HG03060 (cell line): ENCODE results near the gene PLCD1.
"Not testable (repeated sequence)": the region's sequence is repeated elsewhere in the genome, so short reads cannot be mapped to it uniquely, and the experiment has no call there.

ENCODE experiments used
- ATAC-seq: cut with Tn5 transposase; IDR thresholded peaks from one replicate; pipeline ENCODE4 v1.9.1; 2021; ENCODE audit warnings: low read depth, moderate number of reproducible peaks; ENCODE audit not compliant: unreplicated experiment

Gene PLCD1

DNA sequence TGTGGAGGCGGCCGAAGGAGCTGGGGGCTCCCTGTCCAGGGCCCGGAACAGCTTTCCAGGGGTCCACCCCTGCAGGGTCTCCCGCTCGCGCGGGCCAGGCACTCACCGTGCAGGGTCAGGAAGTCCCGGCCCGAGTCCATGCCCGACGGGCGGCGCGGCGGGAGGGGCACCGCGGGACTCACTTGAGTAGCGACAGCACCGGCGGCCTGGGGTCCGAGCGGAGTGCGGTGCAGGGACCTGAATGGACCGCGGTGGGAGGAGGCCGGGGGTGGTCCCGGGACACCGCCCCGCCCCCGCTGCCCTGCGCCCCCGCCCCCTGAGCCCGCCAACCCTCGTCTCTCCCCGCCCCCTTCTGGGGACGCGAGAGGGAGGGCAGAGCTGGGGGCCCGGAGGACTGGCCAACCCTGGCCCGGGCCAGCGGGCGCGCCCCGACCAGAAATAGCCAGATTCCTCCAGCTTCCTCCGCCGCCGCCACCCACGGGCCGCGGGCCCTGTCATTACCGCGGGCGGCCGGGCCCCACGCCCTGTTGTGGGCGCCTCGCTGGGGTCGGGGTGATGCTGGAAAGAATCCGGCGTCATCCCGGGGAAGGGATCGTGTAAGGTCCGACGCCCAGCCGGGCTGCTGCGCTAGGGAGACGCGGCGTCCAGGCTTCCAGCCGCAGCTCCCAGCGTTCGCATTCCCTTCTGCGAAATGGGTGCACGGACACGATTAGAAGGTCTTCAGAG, at the start of gene PLCD1:
Gene PLCD1, minus strand, starts transcription at position 243 of the 726 bp plus-strand sequence. Its CDS starts 103 bp downstream, at position 140.
- ATAC-seq, result no peak

DNA sequence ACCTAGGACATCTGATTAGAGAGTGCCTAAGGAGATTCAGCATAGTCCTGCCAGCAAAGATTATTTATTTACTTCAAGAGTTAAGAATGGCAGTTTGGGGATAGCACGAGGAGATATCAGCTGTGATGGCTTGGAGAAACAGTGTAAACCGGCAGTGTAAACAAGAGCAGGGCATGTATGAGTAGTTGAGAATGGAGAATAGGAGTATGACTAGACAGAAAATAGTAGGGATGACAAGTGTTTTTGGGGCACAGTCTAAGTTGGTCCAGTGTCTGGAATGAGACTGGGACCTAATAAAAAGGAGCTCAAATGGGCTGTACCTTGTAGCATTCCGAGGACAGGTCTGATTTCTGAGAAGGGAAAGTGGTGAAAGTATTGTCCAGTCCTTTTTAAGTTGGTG, 47.6 kb upstream of the PLCD1 start:
- not testable (repeated sequence) for ATAC-seq

DNA sequence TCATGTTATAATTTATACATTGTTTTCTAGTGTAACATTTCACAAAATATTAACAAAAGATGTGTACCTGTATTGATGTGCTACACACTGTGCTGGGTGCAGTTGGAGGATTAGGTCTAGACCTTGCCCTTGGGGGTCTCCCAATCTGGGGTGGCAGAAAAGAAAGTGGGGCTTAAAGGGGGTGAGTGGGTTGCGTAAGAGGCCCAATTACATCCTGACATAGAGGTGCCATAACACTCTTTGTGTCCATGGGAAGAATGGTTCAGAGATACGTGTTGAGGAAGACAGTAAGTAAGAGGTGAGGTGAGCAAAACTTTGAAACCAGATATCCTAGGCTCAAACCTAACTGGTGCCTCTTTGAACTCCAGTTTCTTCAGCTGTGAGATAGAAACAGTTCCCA, 40.6 kb upstream of the PLCD1 start:
- ATAC-seq, result no peak

DNA sequence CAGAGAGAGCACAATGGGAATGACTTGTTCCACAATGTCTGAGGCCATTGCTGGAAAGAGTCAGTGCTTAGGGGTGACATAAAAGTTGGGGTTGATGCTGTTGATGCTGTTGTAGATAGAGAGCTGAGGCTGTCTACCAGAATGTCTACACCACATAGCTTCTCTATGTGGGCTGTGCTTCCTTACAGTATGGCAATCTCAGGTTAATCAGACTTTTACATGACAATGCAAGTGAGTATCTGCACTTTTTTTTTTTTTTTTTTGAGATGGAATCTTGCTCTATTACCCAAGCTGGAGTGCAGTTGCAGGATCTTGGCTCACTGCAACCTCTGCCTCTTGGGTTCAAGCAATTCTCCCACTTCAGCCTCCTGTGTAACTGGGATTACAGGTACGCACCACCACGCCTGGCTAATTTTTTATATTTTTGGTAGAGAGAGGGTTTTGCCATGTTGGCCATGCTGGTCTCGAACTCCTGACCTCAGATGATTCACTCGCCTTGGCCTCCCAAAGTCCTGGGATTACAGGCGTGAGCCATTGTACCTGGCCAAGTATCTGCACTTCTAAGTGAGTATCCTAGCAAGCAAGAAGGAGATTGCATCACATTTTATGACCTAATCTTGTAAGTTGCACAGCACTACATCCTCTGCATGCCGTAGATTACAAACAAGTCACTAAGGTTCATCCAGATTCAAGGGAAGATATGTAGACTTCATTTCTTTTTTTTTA, 38.2 kb upstream of the PLCD1 start:
- ATAC-seq, result no peak

DNA sequence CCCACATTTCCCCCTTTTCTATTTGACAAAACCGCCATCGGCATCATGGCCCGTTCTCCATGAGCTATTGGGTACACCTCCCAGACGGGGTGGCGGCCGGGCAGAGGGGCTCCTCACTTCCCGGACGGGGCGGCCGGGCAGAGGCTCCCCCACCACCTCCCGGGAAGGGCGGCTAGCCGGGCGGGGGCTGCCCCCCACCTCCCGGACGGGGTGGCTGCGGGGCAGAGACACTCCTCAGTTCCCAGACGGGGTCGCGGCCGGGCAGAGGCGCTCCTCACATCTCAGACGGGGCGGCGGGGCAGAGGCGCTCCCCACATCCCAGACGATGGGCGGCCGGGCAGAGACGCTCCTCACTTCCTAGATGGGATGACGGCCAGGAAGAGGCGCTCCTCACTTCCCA, 35.0 kb upstream of the PLCD1 start:
- not testable (repeated sequence) for ATAC-seq

DNA sequence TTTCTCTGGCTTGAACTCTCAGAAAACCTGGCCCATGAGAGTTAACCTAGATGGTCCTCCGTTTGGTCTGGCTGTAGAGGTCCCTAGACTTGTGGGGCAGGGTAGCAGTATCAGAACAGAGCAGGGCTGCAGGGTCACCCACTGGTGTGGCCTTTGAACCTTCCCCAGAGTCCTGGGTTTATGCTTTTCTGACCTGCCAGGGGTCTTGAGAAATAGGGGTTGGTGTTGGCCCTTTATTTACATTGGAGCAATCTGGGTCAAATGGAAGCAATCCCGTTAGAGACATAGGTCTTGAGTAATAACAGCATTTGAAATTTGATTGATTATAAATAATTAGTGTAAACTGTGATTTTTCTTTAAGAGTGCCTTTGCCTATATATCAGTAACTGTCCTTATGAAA, 33.4 kb upstream of the PLCD1 start:
- no peak for ATAC-seq

DNA sequence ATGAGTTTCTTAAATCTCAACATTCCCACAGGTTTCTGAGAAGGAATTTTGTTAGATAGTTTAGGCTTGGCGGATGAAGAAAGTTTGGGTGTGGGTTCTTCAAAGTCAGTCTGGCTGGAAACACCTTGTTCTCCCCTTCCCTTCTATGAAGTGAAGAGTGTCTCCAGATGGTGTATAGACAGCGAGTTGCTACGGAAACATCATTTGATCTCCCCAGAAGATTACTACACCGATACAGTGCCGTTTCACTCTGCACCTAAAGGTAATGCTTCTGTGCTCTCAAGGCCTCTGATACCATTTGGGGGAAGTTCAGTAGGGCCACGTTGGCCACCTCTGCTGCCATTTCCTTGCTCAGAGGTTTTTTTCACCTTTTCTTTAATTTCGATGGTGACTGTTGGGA, 30.1 kb upstream of the PLCD1 start:
- no peak for ATAC-seq

DNA sequence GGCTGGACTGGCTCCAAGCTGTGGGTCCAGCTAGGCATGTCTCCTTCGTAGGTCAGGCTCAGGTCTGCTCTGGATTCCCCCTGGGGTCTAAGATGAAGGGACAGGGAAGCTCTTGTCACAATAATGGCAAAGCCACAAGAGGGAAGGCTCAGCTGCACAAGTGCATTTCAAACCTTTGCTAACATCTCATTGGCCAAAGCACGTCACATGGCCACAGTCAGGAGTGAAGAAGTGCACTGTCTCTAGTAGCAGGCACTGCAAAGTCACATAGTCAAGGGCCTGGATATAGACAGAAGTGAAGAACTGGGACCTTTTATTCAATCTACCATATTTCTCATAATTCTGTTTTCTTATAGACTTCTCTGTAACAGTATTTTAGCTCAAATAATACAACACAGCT, 29.7 kb upstream of the PLCD1 start:
- ATAC-seq, result no peak

DNA sequence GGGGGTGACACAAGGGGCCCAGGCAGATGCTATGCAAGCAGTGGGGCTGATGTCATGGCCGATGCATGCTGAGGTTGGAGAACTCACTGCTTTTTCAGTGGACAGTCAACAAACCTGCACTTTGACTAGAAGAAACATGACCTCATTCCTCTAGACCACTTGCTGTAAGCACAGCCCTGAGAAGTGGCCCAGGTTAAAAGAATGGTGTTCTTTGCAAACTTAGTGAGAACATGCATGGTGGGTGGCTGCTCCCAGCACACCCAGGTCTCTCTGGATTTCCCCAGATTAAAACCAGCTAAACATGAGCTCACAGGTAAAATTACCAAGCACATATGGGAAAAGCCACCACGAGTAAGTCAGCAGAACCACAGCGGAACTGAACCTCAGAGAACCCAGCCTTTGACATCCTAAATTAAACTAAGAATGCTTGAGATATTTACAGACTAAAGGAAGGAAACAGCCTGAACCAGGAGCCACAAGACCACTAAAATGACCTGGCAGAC, 25.1 kb upstream of the PLCD1 start:
- ATAC-seq, result no peak

DNA sequence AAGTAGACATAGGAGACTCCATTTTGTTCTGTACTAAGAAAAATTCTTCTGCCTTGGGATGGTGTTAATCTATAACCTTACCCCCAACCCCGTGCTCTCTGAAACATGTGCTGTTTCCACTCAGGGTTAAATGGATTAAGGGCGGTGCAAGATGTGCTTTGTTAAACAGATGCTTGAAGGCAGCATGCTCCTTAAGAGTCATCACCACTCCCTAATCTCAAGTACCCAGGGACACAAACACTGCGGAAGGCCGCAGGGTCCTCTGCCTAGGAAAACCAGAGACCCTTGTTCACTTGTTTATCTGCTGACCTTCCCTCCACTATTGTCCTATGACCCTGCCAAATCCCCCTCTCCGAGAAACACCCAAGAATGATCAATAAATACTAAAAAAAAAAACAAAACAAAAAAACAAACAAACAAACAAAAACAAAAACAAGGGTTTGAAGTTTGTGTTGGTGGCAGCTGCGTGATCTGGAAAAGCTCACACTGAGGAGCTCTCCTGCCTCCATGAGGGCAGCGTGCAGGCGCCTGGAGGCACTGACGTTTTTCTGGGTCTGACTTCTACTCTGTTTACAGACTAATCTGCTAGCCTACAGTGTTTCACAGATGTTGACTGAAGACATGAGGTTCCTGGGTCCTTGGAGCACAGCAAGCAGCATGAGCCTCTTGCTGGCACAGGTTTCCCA, 24.5 kb upstream of the PLCD1 start:
- ATAC-seq, result not testable (repeated sequence)

DNA sequence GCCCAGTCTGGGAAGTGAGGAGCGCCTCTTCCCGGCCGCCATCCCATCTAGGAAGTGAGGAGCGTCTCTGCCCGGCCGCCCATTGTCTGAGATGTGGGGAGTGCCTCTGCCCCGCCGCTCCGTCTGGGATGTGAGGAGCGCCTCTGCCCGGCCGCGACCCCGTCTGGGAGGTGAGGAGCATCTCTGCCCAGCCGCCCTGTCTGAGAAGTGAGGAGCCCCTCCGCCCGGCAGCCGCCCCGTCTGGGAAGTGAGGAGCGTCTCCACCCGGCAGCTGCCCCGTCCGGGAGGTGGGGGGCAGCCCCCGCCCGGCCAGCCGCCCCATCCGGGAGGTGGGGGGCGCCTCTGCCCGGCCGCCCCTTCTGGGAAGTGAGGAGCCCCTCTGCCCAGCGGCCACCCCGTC, 23.8 kb upstream of the PLCD1 start:
- ATAC-seq, result not testable (repeated sequence)

DNA sequence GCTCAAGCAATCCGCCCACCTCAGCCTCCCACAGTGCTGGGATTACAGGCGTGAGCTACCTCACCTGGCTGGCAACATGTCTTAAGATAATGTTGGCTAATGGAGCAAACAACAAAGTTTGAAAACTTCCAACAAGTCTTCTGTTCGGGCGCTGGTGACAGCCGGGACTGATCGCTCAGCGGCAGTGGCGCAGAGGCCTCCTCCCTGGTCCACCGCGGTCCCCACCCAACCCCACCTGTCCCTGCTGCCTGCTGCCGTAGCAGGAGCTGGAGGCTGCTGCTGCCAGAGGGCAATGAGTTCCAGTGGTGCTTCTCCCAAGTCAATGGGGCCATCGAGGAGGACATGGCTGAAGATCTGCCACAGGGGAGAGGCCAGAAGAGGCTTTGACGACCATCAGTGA, 21.7 kb upstream of the PLCD1 start:
- ATAC-seq, result no peak

DNA sequence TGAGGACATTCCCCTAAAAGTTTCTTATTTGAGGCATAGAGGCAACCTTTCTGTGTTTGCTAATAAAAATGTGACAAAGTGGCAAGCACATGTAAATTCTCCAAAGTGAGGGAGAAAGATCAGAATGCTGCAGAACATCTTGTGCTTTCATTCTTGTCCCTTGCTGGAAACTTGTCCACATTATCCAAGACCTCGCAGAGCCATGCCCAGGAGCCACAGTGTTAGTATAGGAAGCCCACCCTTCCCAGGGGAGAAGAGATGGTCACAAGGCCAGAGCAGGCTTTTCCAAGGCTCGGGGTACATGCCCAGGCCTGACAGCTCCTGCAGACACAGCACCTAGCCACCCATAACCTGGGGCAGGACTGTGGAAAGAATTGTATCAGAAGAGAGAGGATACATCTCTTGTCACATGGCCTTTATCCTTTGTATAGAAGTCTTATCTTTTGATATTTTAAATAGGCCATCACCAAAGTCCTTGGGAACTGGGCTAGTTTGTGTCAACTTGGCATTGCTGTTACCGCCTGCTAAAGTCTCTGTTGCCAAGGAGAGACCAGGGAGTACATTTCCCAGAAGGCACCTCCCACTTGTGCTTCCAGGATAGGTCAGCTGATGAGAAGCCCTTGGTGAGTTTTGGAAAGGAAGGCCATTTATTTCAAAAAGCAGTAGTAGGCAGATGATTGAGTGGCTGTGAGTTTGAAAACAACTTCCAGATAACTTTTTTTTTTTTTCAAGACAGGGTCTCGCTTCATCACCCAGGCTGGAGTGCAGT, 20.1 kb upstream of the PLCD1 start:
- ATAC-seq, result no peak

DNA sequence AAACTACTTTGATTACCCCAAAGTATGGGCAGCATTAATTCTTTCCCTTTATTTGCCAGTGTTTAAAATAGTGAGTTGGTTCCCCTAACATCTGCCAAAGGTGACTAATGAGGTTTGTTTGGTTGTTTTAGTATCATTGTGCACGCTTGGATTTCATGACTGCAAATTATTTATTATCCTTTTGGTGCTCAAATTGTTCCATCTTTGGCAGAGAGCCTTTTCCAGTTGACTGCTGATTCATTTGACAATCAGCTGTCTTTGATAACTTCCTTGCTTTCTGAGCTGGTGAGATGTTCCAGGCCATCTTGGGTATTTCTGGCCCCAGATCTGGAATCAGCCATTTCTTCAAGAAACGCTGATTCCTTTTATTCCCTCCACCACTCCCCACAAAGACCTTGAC, 18.5 kb upstream of the PLCD1 start:
- ATAC-seq, result no peak

DNA sequence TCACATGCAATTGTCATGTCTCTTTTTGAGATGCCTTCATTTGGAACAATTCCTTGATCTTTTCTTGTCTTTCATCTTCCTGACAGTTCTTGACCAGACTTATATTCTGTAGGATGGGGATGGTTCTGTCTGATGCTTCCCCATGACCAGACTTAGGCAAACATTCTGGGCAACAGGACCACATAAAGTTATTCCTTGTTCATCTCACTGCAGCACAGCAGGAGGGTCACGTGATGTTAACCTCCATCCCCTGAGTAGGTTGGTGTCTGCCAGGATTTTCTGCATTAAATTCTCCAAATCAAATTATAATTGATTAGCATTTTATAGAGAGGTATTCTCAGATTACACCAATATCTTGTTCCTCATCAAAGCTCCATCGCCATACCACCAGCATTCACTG, 17.4 kb upstream of the PLCD1 start:
- no peak for ATAC-seq

DNA sequence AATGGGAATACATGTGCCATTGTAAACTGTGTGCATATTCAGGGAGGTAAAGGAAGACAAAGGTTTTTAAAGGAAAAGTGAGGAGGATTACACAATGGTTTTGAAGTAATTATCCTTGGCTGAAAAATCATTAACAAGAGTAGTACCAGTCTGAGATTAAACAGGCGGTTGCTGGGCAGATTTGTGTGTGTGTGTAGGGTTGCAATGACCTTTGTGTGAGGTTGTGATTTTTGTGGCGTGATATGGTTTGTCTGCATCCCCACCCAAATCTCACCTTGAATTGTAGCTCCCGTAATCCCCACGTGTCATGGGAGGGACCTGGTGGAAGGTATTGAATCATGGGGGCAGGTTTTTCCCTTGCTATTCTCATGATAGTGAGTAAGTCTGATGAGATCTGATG, 16.6 kb upstream of the PLCD1 start:
- no peak for ATAC-seq

DNA sequence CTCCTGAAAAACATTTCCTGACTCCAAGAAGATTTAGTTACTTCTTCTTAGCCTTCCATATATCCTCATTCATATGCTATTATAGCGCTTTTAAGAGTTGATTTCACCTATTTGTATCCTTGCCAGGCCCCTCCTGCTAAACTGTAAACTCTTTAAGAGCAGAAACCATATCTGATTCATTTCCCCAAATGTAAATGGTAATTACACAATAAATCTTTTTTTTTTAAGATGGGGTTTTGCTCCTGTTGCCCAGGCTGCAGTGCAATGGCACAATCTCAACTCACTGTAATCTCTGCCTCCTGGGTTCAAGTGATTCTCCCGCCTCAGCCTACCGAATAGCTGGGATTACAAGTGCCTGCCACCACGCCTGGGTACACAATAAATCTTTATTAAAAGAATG, 14.0 kb upstream of the PLCD1 start:
- ATAC-seq, result no peak

DNA sequence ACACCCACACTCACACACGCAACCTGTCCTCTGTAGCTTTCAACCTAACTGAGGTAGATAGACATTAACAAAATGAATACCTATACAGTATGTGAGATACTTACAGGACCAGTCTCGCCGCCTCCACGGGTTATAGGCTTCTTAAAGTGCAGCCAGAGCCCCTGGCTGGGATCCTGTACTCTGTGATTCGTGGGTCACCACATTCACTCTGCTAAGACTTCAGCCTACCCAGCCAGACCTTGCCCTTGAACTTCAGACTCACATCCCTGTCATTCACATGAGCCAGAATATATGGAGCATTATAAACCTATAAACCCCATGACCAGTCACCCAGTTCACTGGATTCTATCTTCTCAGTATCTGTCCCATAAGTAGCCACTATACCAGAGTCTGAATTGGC, 11.0 kb upstream of the PLCD1 start:
- ATAC-seq, result no peak

DNA sequence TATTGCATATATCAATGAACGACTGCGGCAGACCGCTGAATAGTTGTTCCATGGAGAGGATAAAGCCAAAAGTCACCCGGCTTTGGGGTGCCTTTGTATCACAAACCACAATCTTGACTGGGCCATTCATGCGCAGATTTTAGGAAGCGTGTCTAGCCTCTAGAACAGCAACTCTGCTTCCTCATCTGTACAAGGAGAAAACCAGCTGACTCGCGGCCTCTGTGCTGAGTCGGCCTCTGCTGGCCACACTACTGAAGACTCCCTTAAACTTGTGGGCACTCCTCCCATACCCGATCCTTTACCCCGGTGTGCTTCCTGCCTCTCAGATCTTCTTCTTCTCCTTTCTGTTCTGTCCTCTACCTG, 10.4 kb upstream of the PLCD1 start:
- no peak for ATAC-seq

DNA sequence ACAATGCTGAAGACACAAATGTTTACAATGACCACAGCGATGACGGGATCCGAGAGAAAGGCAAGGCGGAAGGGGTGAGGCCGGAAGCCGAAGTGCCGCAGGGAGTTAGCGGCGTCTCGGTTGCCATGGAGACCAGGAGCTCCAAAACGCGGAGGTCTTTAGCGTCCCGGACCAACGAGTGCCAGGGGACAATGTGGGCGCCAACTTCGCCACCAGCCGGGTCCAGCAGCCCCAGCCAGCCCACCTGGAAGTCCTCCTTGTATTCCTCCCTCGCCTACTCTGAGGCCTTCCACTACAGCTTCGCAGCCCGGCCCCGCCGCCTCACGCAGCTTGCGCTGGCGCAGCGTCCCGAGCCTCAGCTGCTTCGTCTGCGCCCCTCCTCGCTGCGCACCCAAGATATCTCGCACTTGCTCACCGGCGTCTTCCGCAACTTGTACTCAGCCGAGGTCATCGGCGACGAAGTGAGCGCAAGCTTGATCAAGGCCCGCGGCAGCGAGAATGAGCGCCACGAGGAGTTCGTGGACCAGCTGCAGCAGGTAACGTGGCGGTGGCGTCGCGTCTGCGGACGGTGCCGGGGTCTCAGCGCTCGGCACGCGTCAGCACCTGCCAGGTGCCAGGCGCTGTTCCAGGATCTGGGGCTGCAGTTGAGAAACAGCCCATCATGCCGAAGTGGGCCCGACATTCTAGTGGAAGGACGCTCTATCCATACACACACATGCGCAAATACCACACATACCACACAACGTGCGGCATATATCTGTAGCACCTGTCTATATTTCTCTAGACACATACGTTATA, 9.9 kb upstream of the PLCD1 start, which contains the start of gene DLEC1:
Gene DLEC1, plus strand, starts transcription at position 108 of the 798 bp plus-strand sequence. Its CDS starts 18 bp downstream, at position 126.
- ATAC-seq, result peak; percentile 47
